Tongue (tissue), 2 donors: Measurements from ENCODE around the gene SNX30. TPM values are rescaled to one million over a fixed set of nuclear protein-coding genes. Genes with fewer than 3 reads are reported as not detected.

Source experiments
- DNase-seq: peaks from one replicate; pipeline ENCODE4 v3.0.0-alpha.2; 2015
- total RNA-seq: library from RNA; depleted of rRNA; stranded (reverse); fragments of >200 nt; gene quantifications from one replicate; pipeline ENCODE4 v1.2.3, GENCODE V29; 2014

Gene SNX30
- total RNA-seq, 1 donor from 2014 or later: 20.8 TPM

DNA sequence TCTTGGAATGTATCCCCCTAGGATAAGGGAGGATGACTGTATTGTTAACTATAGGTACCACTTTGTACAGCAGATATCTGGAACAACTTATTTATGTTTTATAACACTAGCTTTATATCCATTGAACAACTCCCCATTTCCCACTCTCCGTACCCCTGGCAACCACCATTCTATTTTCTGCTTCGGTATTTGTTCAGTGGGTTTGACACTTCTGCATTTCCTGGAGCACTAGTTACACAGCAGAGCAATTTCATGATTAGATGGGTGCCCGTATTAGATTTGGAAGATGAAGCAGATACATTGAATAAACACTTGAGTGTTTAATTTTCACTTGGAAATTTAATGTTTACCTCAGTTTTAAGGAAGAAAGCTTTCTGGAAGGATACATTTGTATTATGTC, 72.7 kb downstream of the SNX30 start:
- no peak for DNase-seq

DNA sequence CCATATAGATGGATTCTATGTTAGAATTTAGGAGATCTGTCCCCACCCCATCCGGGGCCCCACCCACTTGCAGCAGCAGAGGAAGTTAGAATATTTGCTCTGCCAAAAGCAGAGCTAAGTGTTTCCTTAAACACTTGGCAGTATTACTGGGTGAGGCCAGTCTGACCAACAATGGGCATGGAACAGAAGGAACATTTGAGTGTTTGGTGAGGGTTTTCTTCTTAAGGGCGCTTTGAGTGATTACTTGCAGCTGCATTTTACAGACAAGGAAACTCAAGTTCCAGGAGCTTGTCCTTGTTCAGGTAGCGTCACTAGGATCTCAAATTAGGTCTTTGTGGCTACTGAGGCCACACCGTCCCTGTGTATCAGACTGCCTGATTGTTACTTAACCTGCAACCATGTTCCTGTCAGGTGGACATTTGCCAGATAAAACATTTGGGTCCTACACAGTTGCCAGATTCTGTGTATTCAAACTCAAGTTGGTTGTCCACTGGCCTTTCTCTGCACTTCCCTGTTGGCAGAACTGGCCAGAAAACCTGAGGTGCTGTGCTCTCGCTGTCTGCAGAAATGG, 80.8 kb downstream of the SNX30 start:
- DNase-seq: peak; percentile 47

GRCh38 chr9:112831969-112832368, 81.4 kb downstream of the SNX30 start:
- no peak for DNase-seq

DNA sequence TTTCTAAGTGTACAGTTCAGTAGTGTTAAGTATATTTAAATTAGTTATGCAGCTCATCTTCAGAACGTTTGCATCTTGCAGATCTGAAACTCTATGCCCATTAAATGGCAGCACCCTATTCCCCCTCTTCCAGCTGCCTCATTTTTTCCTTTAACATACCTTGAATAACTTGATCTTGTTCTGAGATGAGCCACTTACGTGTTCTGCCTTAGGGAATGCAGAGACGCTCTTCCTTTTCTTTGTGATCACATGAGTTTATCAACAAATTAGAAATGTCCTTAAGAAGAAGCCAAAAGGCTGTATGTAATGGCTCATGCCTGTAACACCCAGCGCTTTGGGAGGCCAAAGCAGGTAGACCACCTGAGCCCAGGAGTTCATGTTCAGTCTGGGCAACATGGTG, 82.5 kb downstream of the SNX30 start:
- no peak for DNase-seq

GRCh38 chr9:112836394-112836793, 85.8 kb downstream of the SNX30 start:
- DNase-seq: no peak

DNA sequence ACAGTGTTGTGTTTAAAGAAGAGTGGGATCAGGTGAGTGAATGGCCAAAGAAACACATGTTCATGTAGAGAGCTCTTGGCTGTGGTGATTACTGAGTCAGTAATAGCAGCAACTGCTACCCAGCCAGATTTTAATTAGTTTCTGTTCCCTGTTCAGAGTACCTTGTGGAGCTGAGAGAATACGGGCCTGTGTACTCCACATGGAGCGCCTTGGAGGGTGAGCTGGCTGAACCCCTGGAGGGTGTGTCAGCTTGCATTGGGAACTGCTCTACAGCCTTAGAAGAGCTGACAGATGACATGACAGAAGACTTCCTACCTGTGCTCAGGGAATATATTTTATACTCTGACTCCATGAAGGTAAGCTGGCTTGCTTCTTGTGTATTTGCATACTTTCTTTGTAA, 87.8 kb downstream of the SNX30 start:
- DNase-seq: no peak

DNA sequence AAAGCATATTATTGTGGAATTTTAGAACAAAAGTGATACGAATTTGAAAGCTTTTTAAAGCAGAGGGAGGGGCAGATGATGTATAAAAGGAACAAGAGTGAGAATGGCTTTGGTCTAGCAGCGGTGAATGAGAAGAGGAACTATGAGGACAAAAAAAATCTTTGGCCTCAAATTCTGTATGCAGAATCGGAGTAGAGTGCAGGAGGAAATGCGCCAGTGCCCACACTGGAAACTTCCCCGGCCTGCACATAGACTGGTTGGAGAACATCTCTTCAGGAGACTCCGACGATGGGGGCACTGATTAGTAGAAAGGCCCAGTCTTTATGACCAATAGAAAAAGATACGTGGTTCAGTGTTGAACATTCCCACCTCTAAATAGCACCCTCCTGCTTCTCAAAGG, 88.8 kb downstream of the SNX30 start:
- no peak for DNase-seq

GRCh38 chr9:112841261-112841660, 90.7 kb downstream of the SNX30 start:
- DNase-seq: no peak

- no peak for DNase-seq
Measured at GRCh38 chr9:112842555-112842954, 92.0 kb downstream of the SNX30 start.

- DNase-seq: peak; percentile 91
Measured at GRCh38 chr9:112844771-112845542, 94.4 kb downstream of the SNX30 start.

DNA sequence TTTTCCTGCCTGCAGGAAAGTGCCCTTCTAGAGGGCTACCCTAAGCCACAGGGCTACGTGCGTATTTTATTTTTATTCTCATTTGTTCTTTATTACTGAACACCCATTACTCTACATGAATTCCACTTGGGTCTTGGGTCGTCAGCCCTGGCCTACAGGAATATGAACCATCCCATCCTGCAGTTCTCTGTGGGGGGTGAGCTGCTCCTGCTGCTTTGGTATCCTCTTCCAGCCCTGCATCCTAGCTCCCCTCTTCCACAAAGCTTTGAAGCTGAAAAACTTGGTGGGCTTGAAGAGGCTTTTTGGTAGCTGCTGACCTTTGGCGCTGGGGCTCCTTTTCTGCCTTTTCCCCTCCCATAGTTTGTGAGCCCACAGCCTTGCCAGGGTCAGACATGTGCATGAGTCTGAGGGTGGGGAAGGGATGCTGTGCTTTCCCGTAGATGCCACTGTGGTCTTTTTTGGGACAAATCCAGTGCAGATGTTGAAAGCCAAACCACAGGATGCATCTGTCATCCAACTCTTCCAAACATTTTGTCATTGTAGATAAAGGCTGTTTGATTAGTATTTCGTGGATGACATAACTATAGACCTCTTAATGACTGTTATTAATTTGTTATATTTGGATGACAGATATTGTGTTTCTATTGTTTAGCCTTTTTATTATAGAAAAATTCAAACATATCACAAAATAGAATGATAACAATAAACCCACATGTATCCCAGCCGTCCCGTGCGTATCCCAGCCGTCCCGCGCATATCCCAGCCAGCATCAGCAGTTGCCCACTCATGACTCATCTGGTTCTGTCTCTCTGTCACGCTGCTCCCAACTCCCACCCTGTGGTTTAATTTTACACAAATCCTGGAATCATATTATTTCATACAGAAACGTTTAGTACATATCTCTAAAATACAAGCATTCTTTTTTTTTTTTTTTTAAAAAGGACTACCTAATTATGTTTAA, 96.2 kb downstream of the SNX30 start:
- no peak for DNase-seq

GRCh38 chr9:112848316-112849151, 98.0 kb downstream of the SNX30 start:
- no peak for DNase-seq

DNA sequence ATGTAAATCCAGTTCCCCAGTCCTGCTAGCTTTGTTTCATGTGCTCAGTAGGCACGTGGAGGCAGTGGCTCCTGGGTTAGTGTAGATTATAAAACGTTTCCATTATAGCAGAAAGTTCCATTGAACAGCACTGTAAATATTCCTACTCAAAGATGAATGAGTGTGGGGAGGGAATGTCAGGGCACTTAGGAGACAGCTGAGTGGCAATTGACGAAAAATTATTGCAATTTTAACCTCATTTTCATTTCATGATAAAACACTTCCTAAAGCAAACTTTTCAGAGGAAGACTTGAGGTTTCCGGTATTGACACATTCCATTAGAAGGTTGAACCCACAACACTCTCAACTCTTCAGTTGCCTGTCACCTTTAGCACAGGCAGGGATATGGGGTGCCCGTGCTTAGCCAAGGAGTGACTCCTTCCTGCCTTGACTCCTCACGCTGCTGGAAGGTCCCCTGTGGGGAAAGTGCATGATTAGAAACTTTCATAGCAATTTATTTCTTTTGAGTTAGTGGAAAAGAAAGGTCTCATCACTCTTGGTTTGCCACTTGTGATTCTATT, 98.9 kb downstream of the SNX30 start:
- DNase-seq: no peak

GRCh38 chr9:112850840-112851239, 100.3 kb downstream of the SNX30 start:
- no peak for DNase-seq

- peak; percentile 84 for DNase-seq
Measured at GRCh38 chr9:112852741-112853504, 102.4 kb downstream of the SNX30 start.

DNA sequence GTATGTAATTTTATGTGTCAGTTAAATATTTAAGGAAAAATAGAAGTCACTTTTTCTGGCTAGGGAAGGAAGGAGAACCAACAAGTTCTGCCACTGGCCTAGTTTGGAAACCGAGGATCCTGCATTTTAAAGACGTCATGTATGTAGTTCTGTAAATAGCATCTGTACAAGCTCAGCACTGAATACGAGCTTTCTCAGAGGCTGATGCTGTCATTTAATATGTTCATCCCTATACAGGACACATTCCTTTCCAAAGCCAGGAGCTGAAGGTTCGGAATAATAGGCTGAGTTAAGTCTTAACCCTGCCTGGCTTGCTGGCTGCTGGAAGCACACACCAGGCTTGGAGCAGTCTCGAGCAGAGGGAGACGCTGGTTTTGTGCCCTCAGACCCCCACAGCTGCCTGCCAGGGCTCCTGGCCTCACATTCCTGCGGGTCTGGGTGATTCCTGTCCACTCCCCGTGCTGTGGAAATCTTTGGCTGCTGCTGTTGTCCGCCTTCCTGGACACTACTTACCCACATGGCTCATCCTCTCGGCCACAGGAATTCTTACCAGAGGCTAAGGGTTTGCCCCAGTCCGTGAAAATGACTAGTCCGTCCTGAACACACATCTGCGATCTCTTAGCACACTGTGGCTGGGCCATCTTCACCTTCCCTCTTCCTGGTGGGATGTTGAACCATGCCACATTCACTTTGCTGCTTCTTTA, 103.5 kb downstream of the SNX30 start:
- DNase-seq: peak; percentile 50

DNA sequence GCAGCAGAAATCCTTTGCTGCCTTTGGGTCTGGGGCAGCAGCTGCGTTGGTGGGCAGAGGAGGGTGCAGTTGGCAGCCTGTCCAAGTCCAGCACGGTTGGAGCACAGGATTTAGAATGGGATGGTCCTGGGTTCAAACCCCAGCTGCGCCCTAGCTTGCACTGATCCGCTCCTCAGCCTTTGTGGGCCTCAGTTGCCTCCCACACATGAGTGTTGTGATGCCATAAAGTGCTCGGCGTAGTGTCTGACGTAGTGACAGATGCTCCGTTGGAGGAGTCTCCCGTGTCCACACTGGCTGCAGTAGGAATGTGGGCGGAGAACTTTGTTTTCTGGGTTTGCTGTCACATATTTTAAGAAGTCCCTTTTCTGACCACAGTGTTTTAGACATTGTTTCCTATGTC, 104.1 kb downstream of the SNX30 start:
- peak; percentile 37 for DNase-seq

GRCh38 chr9:112856200-112856599, 105.6 kb downstream of the SNX30 start:
- no peak for DNase-seq

- DNase-seq: no peak
Measured at GRCh38 chr9:112856843-112857242, 106.3 kb downstream of the SNX30 start.

DNA sequence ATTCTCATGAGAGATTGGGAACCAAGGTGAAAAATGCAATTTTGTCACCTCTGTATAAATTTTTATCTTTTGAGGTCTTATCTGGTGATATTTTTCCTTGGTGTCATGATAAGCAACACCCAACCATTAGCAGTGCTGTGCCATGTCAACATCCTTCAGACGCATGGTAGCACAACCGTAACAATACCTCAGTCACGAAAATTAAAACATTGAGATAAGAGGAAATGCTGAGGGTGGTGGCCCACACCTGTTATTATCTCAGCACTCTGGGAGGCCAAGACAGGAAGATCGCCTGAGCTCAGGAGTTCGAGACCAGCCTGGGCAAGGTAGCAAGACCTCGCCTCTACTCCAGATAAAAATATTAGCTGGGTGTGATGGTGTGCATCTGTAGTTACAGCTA, 107.4 kb downstream of the SNX30 start:
- no peak for DNase-seq
